Body of pancreas (tissue), 4 donors: Measurements from ENCODE around the gene SLC11A2. TPM values are rescaled to one million over a fixed set of nuclear protein-coding genes. Genes with fewer than 3 reads are reported as not detected.

Experiments used
- ATAC-seq: fragments of 150-250 bp; one replicate; pipeline ENCODE4 v1.9.1; 2016
- DNase-seq, 4 donors: peaks; one replicate each; pipeline ENCODE4 v3.0.0-alpha.2; 2019
- H3K27ac ChIP-seq, 4 donors: fragments of 200-600 bp; sonication (generic); 1 replicate in 3 of 4; 2 replicates in 1 of 4; pipeline versions ENCODE4 v1.5.1 to v1.6.1; 2016 to 2019; ENCODE audit warnings: mild to moderate bottlenecking in 1 of 4, mixed read lengths in 1 of 4, moderate library complexity in 1 of 4
- H3K27me3 ChIP-seq, 2 donors: fragments of 200-600 bp; sonication (generic); one replicate each; pipeline ENCODE4 v1.6.0; 2016; ENCODE audit warnings: mild to moderate bottlenecking in 1 of 2
- H3K36me3 ChIP-seq, 2 donors: fragments of 200-600 bp; sonication (generic); replicated peaks in 1 of 2; 2 replicates each; pipeline ENCODE4 v1.5.1; 2016; ENCODE audit warnings: low read depth in 2 of 2; ENCODE audit not compliant: insufficient read depth in 1 of 2
- H3K4me1 ChIP-seq: fragments of 200-600 bp; sonication (generic); one replicate; pipeline ENCODE4 v1.6.0; 2016
- H3K4me3 ChIP-seq, 2 donors: fragments of 200-600 bp; sonication (generic); 1 replicate in 1 of 2; 2 replicates in 1 of 2; pipeline ENCODE4 v1.5.1; 2016 to 2019
- H3K9me3 ChIP-seq, 3 donors: fragments of 200-600 bp; sonication (generic); 1 replicate in 2 of 3; 2 replicates in 1 of 3; pipeline ENCODE4 v1.5.1; 2016
- POLR2A ChIP-seq, 3 donors: fragments of 450-650 bp; IDR thresholded peaks; one replicate each; pipeline ENCODE4 v1.6.1; 2016; ENCODE audit warnings: antibody characterized with exemption in 3 of 3, mild to moderate bottlenecking in 2 of 3
- WGBS, 2 donors: methylation state at CpG; one replicate each; pipeline ENCODE4 v1.1.5; 2017; 5-methylcytosine and 5-hydroxymethylcytosine counted together
- intact Hi-C: fragments of 100-400 bp; cut with DNase I; formaldehyde crosslinking; loops from one replicate; pipeline ENCODE4 v1.15.1; 2023
- total RNA-seq, 2 donors: library from RNA; depleted of rRNA; stranded (reverse); fragments of >200 nt; gene quantifications; one replicate each; pipeline ENCODE4 v1.1.0, GENCODE V29; 2016
- TF ChIP-seq, protein P1 (sequence below), 7 experiments: fragments of 450-650 bp in 4 of 7; fragments of 200-600 bp in 3 of 7; sonication (generic) in 3 of 7; IDR thresholded peaks; one replicate each; pipeline ENCODE4 v1.5.1; 2016 to 2019; ENCODE audit warnings: antibody characterized with exemption in 7 of 7

SLC11A2 gene
- total RNA-seq, 2 donors from 2014 or later, result 53.2 to 55.0 TPM

- DNase-seq (no peak), ATAC-seq (no peak)
- peaks cover 0 to 8% (median 0%) of the 10 kb centered on the region in 3 donors for H3K9me3 ChIP-seq
- H3K36me3 ChIP-seq, result peaks cover 0 to 2% of the 10 kb centered on the region in 2 donors
- TF ChIP-seq POLR2A (IDR thresholded peaks at IDR 0.05), result no peak
- TF ChIP-seq, protein P1, sequence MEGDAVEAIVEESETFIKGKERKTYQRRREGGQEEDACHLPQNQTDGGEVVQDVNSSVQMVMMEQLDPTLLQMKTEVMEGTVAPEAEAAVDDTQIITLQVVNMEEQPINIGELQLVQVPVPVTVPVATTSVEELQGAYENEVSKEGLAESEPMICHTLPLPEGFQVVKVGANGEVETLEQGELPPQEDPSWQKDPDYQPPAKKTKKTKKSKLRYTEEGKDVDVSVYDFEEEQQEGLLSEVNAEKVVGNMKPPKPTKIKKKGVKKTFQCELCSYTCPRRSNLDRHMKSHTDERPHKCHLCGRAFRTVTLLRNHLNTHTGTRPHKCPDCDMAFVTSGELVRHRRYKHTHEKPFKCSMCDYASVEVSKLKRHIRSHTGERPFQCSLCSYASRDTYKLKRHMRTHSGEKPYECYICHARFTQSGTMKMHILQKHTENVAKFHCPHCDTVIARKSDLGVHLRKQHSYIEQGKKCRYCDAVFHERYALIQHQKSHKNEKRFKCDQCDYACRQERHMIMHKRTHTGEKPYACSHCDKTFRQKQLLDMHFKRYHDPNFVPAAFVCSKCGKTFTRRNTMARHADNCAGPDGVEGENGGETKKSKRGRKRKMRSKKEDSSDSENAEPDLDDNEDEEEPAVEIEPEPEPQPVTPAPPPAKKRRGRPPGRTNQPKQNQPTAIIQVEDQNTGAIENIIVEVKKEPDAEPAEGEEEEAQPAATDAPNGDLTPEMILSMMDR (IDR thresholded peaks at IDR 0.05), result no peak
- no peak overlapping the region for H3K27ac ChIP-seq
- peaks cover 35% of the 10 kb centered on the region for H3K4me1 ChIP-seq
- H3K4me3 ChIP-seq, result no peak overlapping the region
- H3K27me3 ChIP-seq, result no peaks in the 10 kb centered on the region
- intact Hi-C loops, result no loop called here
- WGBS, 2 donors, result 100% methylated on average over 1 of the region's 1 CpG
Observed at GRCh38 chr12:50937653-50938052, 88.5 kb downstream of the SLC11A2 start.

- Histone ChIP-seq H3K4me3 (no peak overlapping the region), H3K27ac (no peak overlapping the region), H3K9me3 (peaks cover 0 to 8% (median 0%) of the 10 kb centered on the region in 3 donors), H3K4me1 (peaks cover 42% of the 10 kb centered on the region), H3K36me3 (peaks cover 0 to 2% of the 10 kb centered on the region in 2 donors), H3K27me3 (no peaks in the 10 kb centered on the region)
- intact Hi-C loops, result no loop called here
- ATAC-seq (no peak), DNase-seq (no peak)
- 80 to 86% methylated on average over 8 to 9 of the region's 9 CpGs for WGBS, 2 donors
- TF ChIP-seq POLR2A (IDR thresholded peaks at IDR 0.05), result no peak
- TF ChIP-seq, protein P1 (IDR thresholded peaks at IDR 0.05), result no peak
Observed at GRCh38 chr12:50936821-50937530, 89.2 kb downstream of the SLC11A2 start.

DNA sequence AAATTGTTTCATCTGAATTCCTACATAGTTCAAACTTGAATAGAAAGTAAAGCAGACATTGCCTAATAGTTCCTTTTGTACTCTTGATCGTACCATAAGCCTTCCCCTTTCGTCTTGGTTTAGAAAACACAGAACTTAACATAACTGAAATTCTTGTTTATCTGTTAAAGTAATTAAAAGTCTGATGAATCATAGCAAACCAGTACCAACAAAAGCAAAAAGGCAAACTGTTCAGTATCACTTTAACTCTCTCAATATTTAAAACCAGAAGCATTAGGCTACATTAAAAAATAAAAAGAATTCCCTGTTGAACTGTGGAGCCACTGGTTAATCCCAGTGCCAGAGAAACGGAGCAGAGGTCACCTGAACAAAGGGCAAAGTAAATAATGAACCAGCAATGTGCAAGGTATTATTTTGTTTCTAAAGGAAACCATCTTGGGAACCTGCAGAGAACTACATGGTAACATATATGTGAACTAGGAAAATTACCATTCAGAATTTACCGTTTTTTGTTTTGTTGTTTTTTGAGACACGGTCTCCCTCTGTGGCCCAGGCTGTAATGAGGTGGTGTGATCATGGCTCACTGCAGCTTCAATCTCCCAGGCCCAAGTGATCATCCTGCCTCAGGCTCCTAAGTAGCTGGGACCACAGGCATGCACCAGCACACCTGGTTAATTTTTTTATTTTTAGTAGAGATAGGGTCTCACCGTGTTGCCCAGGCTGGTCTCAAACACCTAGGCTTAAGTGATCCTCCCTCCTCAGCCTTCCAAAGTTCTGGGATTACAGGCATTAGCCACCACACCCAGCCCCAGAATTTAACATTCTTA, 91.0 kb downstream of the SLC11A2 start:
- ATAC-seq (peak; percentile 31), DNase-seq (no peak)
- TF ChIP-seq, protein P1 (IDR thresholded peaks at IDR 0.05), result no peak
- no peak for TF ChIP-seq POLR2A (IDR thresholded peaks at IDR 0.05)
- Histone ChIP-seq H3K9me3 (peaks cover 0 to 8% (median 0%) of the 10 kb centered on the region in 3 donors), H3K27me3 (no peaks in the 10 kb centered on the region), H3K4me1 (peaks cover 58% of the 10 kb centered on the region), H3K4me3 (no peak overlapping the region), H3K27ac (peak overlapping the region in 3 of 4 donors; percentile 29 to 73 (median 32)), H3K36me3 (peaks cover 0 to 8% of the 10 kb centered on the region in 2 donors)
- 41 to 53% methylated on average over 6 of the region's 6 CpGs for WGBS, 2 donors
- intact Hi-C loops, result no loop called here

DNA sequence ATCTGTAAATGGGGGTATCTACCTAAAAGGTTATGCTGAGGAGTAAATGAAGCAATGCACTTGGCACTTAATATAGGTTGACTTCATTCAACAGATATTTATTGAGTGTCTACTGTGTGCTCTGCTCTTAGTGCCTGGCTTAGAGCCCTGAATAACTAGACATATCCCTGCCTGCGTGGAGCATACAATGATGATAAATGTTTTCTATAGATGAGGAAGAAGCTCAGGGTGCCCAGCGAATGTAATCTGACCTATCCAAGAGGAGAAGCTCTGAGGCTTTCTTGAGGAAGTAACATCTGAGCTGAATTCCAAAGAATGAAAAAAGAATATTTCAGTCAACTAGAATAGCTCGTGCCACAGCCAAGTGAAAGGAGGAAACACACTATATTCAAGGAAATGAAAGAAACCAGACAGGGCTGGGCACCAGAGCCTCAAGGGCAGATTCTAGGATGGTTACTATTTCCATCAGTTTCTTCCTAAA, 91.8 kb downstream of the SLC11A2 start:
- Histone ChIP-seq H3K9me3 (peaks cover 0 to 8% (median 0%) of the 10 kb centered on the region in 3 donors), H3K27ac (peak overlapping the region; percentile 16 to 73 (median 30)), H3K27me3 (no peaks in the 10 kb centered on the region), H3K4me1 (peaks cover 57% of the 10 kb centered on the region), H3K36me3 (peaks cover 0 to 8% of the 10 kb centered on the region in 2 donors), H3K4me3 (no peak overlapping the region)
- ATAC-seq (peak; percentile 25), DNase-seq (peak in 1 of 4 donors; percentile 25)
- 52 to 59% methylated on average over 3 of the region's 3 CpGs for WGBS, 2 donors
- TF ChIP-seq POLR2A (IDR thresholded peaks at IDR 0.05), result no peak
- TF ChIP-seq, protein P1 (IDR thresholded peaks at IDR 0.05), result no peak
- intact Hi-C loops, result no loop called here
